ENCODE measurements around the gene BRSK1. TPM values are rescaled to one million over a fixed set of nuclear protein-coding genes. Genes with fewer than 3 reads are reported as not detected.
A peak's percentile ranks its signal among the peaks of the same experiment; 100 is the strongest.

The BRSK1 gene
- 13.6 and 15.5 TPM in 2 replicates for polyA plus RNA-seq (2014; cell fraction: cytosol; rRNA removed)
- polyA plus RNA-seq (2014; cell fraction: nucleus; rRNA removed), result 42.4 and 45.2 TPM in 2 replicates

GRCh38 chr19:55283548-55284377 lies at the start of gene BRSK1:
Gene BRSK1, plus strand, starts transcription at chr19:55283997. Its CDS starts 446 bp downstream, at chr19:55284443.
- DNase-seq (ENCODE audit: low spot score), result peak; percentile 69

- DNase-seq (ENCODE audit: low spot score), result no peak
Measured at GRCh38 chr19:55238030-55238429, 45.8 kb upstream of the BRSK1 start.

GRCh38 chr19:55239004-55239403 lies 44.8 kb upstream of the BRSK1 start:
- DNase-seq (ENCODE audit: low spot score), result no peak

- no peak for DNase-seq (ENCODE audit: low spot score)
Measured at GRCh38 chr19:55240713-55241020, 43.1 kb upstream of the BRSK1 start.

GRCh38 chr19:55241143-55241934 lies 42.5 kb upstream of the BRSK1 start:
- DNase-seq (ENCODE audit: low spot score), result no peak

- no peak for DNase-seq (ENCODE audit: low spot score)
Measured at GRCh38 chr19:55241935-55242464, 41.8 kb upstream of the BRSK1 start.

GRCh38 chr19:55242517-55242916 lies 41.3 kb upstream of the BRSK1 start:
- DNase-seq (ENCODE audit: low spot score), result no peak

GRCh38 chr19:55244004-55244680 lies 39.7 kb upstream of the BRSK1 start:
- no peak for DNase-seq (ENCODE audit: low spot score)

- DNase-seq (ENCODE audit: low spot score), result no peak
Measured at GRCh38 chr19:55245236-55245904, 38.4 kb upstream of the BRSK1 start.

GRCh38 chr19:55246462-55247451 lies 37.0 kb upstream of the BRSK1 start:
- DNase-seq (ENCODE audit: low spot score), result no peak

GRCh38 chr19:55247621-55248099 lies 36.1 kb upstream of the BRSK1 start:
- no peak for DNase-seq (ENCODE audit: low spot score)

- peak; percentile 79 for DNase-seq (ENCODE audit: low spot score)
Measured at GRCh38 chr19:55248166-55248675, 35.6 kb upstream of the BRSK1 start.

- no peak for DNase-seq (ENCODE audit: low spot score)
Measured at GRCh38 chr19:55248704-55249103, 35.1 kb upstream of the BRSK1 start.

GRCh38 chr19:55249841-55250240 lies 34.0 kb upstream of the BRSK1 start:
- DNase-seq (ENCODE audit: low spot score), result no peak

GRCh38 chr19:55250262-55251036 lies 33.3 kb upstream of the BRSK1 start:
- DNase-seq (ENCODE audit: low spot score), result no peak

- no peak for DNase-seq (ENCODE audit: low spot score)
Measured at GRCh38 chr19:55251341-55252081, 32.3 kb upstream of the BRSK1 start.

GRCh38 chr19:55252760-55253663 lies 30.8 kb upstream of the BRSK1 start:
- no peak for DNase-seq (ENCODE audit: low spot score)

Measured in SK-N-DZ (cell line).